ENCODE measurements around the gene PARP1. TPM values are rescaled to one million over a fixed set of nuclear protein-coding genes. Genes with fewer than 3 reads are reported as not detected.
"Not testable (repeated sequence)": the region's sequence is repeated elsewhere in the genome, so short reads cannot be mapped to it uniquely, and the experiment has no call there.

The PARP1 gene
- total RNA-seq, 1 donor from 2014 or later: 37.1 TPM

DNA sequence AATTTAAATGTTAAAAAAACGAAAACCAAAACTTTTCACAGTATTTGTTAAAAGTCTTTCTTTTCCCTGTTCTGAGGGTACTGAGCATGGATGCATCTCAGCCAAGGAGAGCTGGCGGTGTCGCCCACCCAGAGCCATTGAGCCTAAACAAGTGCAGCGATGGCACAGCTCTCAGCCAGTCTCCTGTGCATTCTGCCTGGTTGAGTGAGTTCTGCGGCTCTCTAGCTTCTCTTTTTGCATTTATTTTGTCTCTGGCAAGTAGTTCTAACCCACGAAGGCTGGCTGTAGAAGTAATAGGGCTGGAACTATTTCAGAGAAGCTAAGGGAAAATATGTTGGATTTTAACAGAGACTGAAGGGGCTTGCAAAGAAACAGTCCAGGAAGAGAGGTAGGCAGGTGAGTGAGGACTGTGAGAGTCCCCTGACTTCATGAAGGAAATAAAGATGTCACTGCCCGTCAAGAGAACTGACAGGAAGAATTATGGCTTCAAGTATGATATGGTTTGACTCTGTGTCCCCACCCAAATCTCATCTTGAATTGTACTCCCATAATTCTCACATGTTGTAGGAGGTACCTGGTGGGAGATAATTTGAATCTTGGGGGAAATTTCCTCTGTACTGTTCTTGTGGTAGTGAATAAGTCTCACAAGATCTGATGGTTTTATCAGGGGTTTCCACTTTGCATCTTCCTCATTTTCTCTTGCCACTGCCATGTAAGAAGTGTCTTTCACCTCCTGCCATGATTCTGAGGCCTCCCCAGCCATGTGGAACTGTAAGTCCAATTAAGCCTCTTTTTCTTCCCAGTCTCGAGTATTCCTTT is 63.2 kb downstream of the PARP1 start:
- intact Hi-C loops (cut with DNase I): no loop called here
- no peaks in the 10 kb centered on the region for H3K27me3 ChIP-seq
- DNase-seq (ENCODE audit: low spot score in 2 of 2): no peak
- H3K4me1 ChIP-seq: no peaks in the 10 kb centered on the region
- TF ChIP-seq, protein P1, sequence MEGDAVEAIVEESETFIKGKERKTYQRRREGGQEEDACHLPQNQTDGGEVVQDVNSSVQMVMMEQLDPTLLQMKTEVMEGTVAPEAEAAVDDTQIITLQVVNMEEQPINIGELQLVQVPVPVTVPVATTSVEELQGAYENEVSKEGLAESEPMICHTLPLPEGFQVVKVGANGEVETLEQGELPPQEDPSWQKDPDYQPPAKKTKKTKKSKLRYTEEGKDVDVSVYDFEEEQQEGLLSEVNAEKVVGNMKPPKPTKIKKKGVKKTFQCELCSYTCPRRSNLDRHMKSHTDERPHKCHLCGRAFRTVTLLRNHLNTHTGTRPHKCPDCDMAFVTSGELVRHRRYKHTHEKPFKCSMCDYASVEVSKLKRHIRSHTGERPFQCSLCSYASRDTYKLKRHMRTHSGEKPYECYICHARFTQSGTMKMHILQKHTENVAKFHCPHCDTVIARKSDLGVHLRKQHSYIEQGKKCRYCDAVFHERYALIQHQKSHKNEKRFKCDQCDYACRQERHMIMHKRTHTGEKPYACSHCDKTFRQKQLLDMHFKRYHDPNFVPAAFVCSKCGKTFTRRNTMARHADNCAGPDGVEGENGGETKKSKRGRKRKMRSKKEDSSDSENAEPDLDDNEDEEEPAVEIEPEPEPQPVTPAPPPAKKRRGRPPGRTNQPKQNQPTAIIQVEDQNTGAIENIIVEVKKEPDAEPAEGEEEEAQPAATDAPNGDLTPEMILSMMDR (IDR thresholded peaks at IDR 0.05): no peak
- no peaks in the 10 kb centered on the region for H3K9me3 ChIP-seq
- H3K36me3 ChIP-seq: no peaks in the 10 kb centered on the region
- H3K4me3 ChIP-seq: no peak overlapping the region
- no peak overlapping the region for H3K27ac ChIP-seq

DNA sequence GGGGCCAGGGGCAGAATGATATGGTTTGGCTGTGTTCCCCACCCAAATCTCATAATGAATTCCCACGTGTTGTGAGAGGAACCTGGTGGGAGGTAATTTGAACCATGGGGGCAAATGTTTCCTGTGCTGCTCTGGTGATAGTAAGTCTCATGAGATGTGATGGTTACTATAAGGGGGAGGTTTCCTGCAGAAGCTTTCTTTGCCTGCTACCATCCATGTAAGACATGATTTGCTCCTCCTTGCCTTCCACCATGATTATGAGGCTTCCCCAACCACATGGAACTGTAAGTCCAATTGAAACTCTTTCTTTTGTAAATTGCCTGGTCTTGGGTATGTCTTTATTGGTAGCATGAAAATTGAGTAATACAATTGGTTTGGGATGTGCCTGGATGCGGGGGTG is 65.2 kb downstream of the PARP1 start:
- DNase-seq (ENCODE audit: low spot score in 2 of 2): no peak
- H3K36me3 ChIP-seq: no peaks in the 10 kb centered on the region
- H3K27me3 ChIP-seq: no peaks in the 10 kb centered on the region
- intact Hi-C loops (cut with DNase I): no loop called here
- H3K27ac ChIP-seq: no peak overlapping the region
- no peaks in the 10 kb centered on the region for H3K9me3 ChIP-seq
- H3K4me1 ChIP-seq: no peaks in the 10 kb centered on the region
- TF ChIP-seq, protein P1 (IDR thresholded peaks at IDR 0.05): no peak
- no peak overlapping the region for H3K4me3 ChIP-seq

DNA sequence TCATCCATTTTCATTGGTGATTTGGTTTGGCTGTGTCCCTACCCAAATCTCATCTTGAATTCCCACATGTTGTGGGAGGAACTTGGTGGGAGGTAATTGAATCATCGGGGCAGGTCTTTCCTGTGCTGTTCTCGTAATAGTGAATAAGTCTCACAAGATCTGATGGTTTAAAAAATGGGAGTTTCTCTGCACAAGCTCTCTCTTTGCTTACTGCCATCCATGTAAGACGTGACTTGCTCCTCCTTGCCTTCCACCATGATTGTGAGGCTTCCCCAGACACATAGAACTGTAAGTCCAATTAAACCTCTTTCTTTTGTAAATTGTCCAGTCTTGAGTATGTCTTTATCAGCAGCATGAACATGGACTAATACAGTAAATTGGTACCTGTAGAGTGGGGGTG is 67.8 kb downstream of the PARP1 start:
- H3K9me3 ChIP-seq; H3K36me3 ChIP-seq; H3K4me3 ChIP-seq; H3K4me1 ChIP-seq; H3K27me3 ChIP-seq; DNase-seq (ENCODE audit: low spot score in 2 of 2); intact Hi-C loops (cut with DNase I); H3K27ac ChIP-seq: not testable (repeated sequence)

DNA sequence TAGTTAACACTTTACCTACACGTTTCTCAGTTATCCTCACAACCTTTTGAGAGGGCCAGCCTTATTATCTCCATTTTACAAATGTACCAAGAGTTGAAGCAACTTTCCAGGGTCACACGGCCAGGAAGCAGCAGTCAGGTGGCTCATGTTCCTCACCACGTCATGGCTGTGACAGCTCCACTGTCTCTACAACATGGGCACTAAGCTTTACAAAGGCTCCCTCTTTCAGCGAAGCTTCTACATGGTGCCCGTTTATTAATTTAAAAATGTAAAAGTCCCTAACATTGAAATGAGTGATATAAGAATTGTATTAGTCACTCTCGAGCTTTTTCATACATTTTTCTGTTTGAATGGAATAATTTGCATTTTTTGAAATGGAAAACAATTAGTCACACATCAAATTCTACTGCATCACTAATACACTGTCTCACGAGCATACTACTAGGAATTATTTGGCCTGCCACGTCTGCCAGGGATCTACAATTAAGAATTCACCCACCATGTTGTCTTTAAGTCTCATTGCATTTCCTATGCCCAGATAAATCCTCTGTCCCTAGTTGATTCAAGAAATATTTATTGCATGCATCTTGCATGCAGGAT is 70.5 kb downstream of the PARP1 start:
- intact Hi-C loops (cut with DNase I): no loop called here
- H3K9me3 ChIP-seq: no peaks in the 10 kb centered on the region

DNA sequence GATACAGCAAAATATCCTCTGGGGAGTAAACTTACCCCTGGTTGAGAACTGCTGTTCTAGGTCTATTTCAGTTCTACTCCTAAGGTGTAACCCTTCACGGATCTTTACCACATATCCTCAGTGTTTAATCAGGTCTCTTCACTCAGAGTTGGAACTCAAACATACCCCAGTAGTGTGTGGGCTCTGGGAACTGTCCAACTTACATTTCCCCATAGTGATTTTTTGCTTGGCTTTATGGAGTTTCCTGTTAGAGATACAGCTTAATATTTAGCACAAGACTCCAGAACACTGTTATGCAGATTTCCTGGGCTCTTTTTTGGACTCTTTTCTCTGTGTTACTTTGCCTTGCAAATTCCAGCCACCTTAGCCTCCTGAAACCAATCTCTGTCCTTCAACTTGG is 72.2 kb downstream of the PARP1 start:
- Histone ChIP-seq H3K4me3 (no peak overlapping the region), H3K4me1 (no peaks in the 10 kb centered on the region), H3K27ac (no peak overlapping the region), H3K9me3 (no peaks in the 10 kb centered on the region), H3K27me3 (no peaks in the 10 kb centered on the region), H3K36me3 (no peaks in the 10 kb centered on the region)
- intact Hi-C loops (cut with DNase I): no loop called here
- TF ChIP-seq, protein P1 (IDR thresholded peaks at IDR 0.05): no peak
- no peak for DNase-seq (ENCODE audit: low spot score in 2 of 2)

More for the DNA sequence above, 70.5 kb downstream of the PARP1 start:
- no peak overlapping the region for H3K4me3 ChIP-seq
- DNase-seq (ENCODE audit: low spot score in 2 of 2): no peak
- TF ChIP-seq, protein P1 (IDR thresholded peaks at IDR 0.05): no peak
- H3K4me1 ChIP-seq: no peaks in the 10 kb centered on the region
- no peak overlapping the region for H3K27ac ChIP-seq
- no peaks in the 10 kb centered on the region for H3K27me3 ChIP-seq
- no peaks in the 10 kb centered on the region for H3K36me3 ChIP-seq

DNA sequence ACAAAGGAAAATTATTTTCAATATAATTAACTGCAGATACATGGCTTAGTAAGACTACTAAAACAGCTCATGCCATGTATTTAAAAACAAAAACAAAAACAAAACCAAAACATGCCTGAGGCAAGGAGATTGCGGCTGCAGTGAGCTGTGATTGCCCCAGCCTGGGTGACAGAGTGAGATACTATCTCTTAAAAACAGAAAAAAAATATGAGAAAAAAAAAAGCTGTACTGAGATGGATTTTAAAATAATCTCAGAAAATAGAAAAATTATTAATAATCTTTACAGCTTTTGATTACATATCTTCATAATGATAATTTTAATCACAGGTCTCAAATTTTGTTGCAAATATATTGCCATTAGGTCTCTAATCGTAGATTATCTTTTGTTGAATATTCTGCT is 74.9 kb downstream of the PARP1 start:
- no peaks in the 10 kb centered on the region for H3K36me3 ChIP-seq
- intact Hi-C loops (cut with DNase I): no loop called here
- H3K4me3 ChIP-seq: peak overlapping the region in 1 of 2 donors; percentile 11
- H3K4me1 ChIP-seq: no peaks in the 10 kb centered on the region
- no peak for DNase-seq (ENCODE audit: low spot score in 2 of 2)
- TF ChIP-seq, protein P1 (IDR thresholded peaks at IDR 0.05): no peak
- H3K27ac ChIP-seq: no peak overlapping the region
- no peaks in the 10 kb centered on the region for H3K27me3 ChIP-seq
- no peaks in the 10 kb centered on the region for H3K9me3 ChIP-seq

Measured in ascending aorta (tissue), 2 donors.